HG03575 (cell line): ENCODE measurements around the gene TNFRSF25.

Source experiments
- ATAC-seq: cut with Tn5 transposase; IDR thresholded peaks from one replicate; pipeline ENCODE4 v1.9.1; 2021; ENCODE audit not compliant: unreplicated experiment, insufficient number of reproducible peaks, low FRiP score; ENCODE audit errors: extremely low read depth

TNFRSF25 gene

GRCh38 chr1:6426277-6426971 is 39.5 kb downstream of the TNFRSF25 start:
- no peak for ATAC-seq

GRCh38 chr1:6425658-6426057 is 40.3 kb downstream of the TNFRSF25 start:
- ATAC-seq: no peak

GRCh38 chr1:6424619-6425593 is 41.1 kb downstream of the TNFRSF25 start, which contains the start of gene ESPN:
Gene ESPN, plus strand, starts transcription at chr1:6424776. Its CDS starts 180 bp downstream, at chr1:6424956.
- no peak for ATAC-seq

GRCh38 chr1:6424000-6424565 is 41.9 kb downstream of the TNFRSF25 start:
- ATAC-seq: no peak

GRCh38 chr1:6423321-6423999 is 42.5 kb downstream of the TNFRSF25 start:
- ATAC-seq: no peak

GRCh38 chr1:6421266-6421665 is 44.7 kb downstream of the TNFRSF25 start:
- ATAC-seq: no peak

GRCh38 chr1:6420454-6421042 is 45.4 kb downstream of the TNFRSF25 start:
- no peak for ATAC-seq

GRCh38 chr1:6419804-6420453 is 46.0 kb downstream of the TNFRSF25 start, which contains the start of gene HES2:
Gene HES2, minus strand, starts transcription at chr1:6419919. Its CDS starts 99 bp downstream, at chr1:6419820.
- no peak for ATAC-seq

- no peak for ATAC-seq
These were observed 46.6 kb downstream of the TNFRSF25 start for GRCh38 chr1:6419397-6419803.

- no peak for ATAC-seq
These were observed 47.1 kb downstream of the TNFRSF25 start for GRCh38 chr1:6418668-6419396.

GRCh38 chr1:6417961-6418667 is 47.9 kb downstream of the TNFRSF25 start:
- ATAC-seq: no peak

GRCh38 chr1:6416906-6417305 is 49.1 kb downstream of the TNFRSF25 start:
- ATAC-seq: no peak

GRCh38 chr1:6416295-6416656 is 49.7 kb downstream of the TNFRSF25 start:
- ATAC-seq: no peak

GRCh38 chr1:6414881-6415626 is 50.9 kb downstream of the TNFRSF25 start:
- no peak for ATAC-seq

GRCh38 chr1:6414443-6414844 is 51.5 kb downstream of the TNFRSF25 start:
- no peak for ATAC-seq

- ATAC-seq: no peak
These were observed 53.1 kb downstream of the TNFRSF25 start for GRCh38 chr1:6412896-6413295.
